GM12878 (cell line): ENCODE results near the gene USP34. TPM values are rescaled to one million over a fixed set of nuclear protein-coding genes. Genes with fewer than 3 reads are reported as not detected.
"Not testable (repeated sequence)": the region's sequence is repeated elsewhere in the genome, so short reads cannot be mapped to it uniquely, and the experiment has no call there.

Source experiments
- ATAC-seq: fragments of 200-7000 bp; cut with Tn5 transposase; 3 replicates; pipeline ENCODE4 v1.9.1; 2020; ENCODE audit warnings: mild to moderate bottlenecking, moderate library complexity
- BruUV-seq: library from RNA; stranded (reverse); fragments of 400-500 nt; replicated peaks from 2 replicates; lab custom pipeline; 2021; lab: Mats Ljungman, UMichigan
- CTCF ChIA-PET: fragments of 300-600 bp; sonication (Branson Sonifier 250); formaldehyde crosslinking; extraction: SDS; loops from one replicate; lab custom pipeline; 2021; ENCODE audit warnings: inconsistent platforms; lab: Yijun Ruan, JAX
- POLR2A ChIA-PET: fragments of 350-600 bp; formaldehyde crosslinking; extraction: SDS; loops from one replicate; lab custom pipeline; 2021; ENCODE audit warnings: inconsistent platforms; lab: Charles Lee
- RAD21 ChIA-PET: fragments of 300-600 bp; sonication (Branson Sonifier 250); formaldehyde crosslinking; loops from one replicate; lab custom pipeline; 2023; ENCODE audit warnings: antibody characterized with exemption; ENCODE audit not compliant: unreplicated experiment; lab: Charles Lee
- SMC1A ChIA-PET: fragments of 300-600 bp; sonication (Branson Sonifier 250); formaldehyde crosslinking; loops from one replicate; lab custom pipeline; 2023; ENCODE audit not compliant: unreplicated experiment, uncharacterized antibody; lab: Charles Lee
- DNase-seq: peaks from one replicate; pipeline ENCODE4 v3.0.0-alpha.2; 2011; ENCODE audit warnings: low read depth, low spot score
- FAIRE-seq: peaks from 3 replicates; lab custom pipeline; 2011; peaks lifted over from hg19 to GRCh38; lab: Jason Lieb, UNC
- H2AFZ ChIP-seq: 2 replicates; pipeline ENCODE4 v1.6.0; 2011; ENCODE audit warnings: low read depth, low read length, control low read depth; ENCODE audit not compliant: control insufficient read depth
- H3K27ac ChIP-seq: 2 replicates; pipeline ENCODE4 v1.5.1; 2011; ENCODE audit warnings: control low read depth; ENCODE audit not compliant: control insufficient read depth, insufficient read depth
- H3K27me3 ChIP-seq, 2 experiments: replicated peaks in 1 of 2; 2 replicates each; pipeline versions ENCODE4 v1.6.0 to v1.6.1; 2011; ENCODE audit warnings: low read length in 1 of 2; ENCODE audit not compliant: control insufficient read depth in 2 of 2, insufficient read depth in 2 of 2
- H3K36me3 ChIP-seq, 2 experiments: 2 replicates each; pipeline ENCODE4 v1.5.1; 2011; ENCODE audit warnings: low read length in 1 of 2; ENCODE audit not compliant: control insufficient read depth in 2 of 2, insufficient read depth in 2 of 2
- H3K4me1 ChIP-seq: 2 replicates; pipeline ENCODE4 v1.6.1; 2011; ENCODE audit warnings: mild to moderate bottlenecking, low read length, moderate library complexity, mixed read lengths; ENCODE audit not compliant: control insufficient read depth, insufficient read depth
- H3K4me2 ChIP-seq: 2 replicates; pipeline ENCODE4 v1.6.0; 2011; ENCODE audit warnings: control low read depth; ENCODE audit not compliant: control insufficient read depth, insufficient read depth
- H3K4me3 ChIP-seq: fragments of 200-600 bp; sonication (generic); 2 replicates; pipeline ENCODE4 v1.5.1; 2016
- H3K79me2 ChIP-seq: 2 replicates; pipeline ENCODE4 v1.6.0; 2011; ENCODE audit warnings: low read length; ENCODE audit not compliant: control insufficient read depth, insufficient read depth
- H3K9ac ChIP-seq: 2 replicates; pipeline ENCODE4 v1.8.0; 2011; ENCODE audit warnings: low read length, control low read depth, mixed read lengths; ENCODE audit not compliant: control insufficient read depth, insufficient read depth
- H3K9me3 ChIP-seq: replicated peaks from 3 replicates; pipeline ENCODE4 v1.5.1; 2011; ENCODE audit warnings: mild to moderate bottlenecking, low read length; ENCODE audit not compliant: control insufficient read depth, insufficient read depth
- H4K20me1 ChIP-seq: 2 replicates; pipeline ENCODE4 v1.6.0; 2011; ENCODE audit not compliant: control insufficient read depth, insufficient read depth
- BCL11A ChIP-seq: IDR thresholded peaks from 2 replicates; pipeline ENCODE4 v1.6.1; 2011; ENCODE audit warnings: low read depth, low read length
- BRCA1 ChIP-seq: IDR thresholded peaks from 2 replicates; pipeline ENCODE4 v1.6.1; 2011; ENCODE audit warnings: low read depth, low read length, improper control_type of control experiment
- CBFB ChIP-seq: IDR thresholded peaks from 2 replicates; pipeline ENCODE4 v1.6.1; 2016; ENCODE audit warnings: antibody characterized with exemption, low read depth
- CHD1 ChIP-seq: IDR thresholded peaks from 2 replicates; pipeline ENCODE4 v1.6.1; 2012; ENCODE audit warnings: low read depth, low read length, improper control_type of control experiment
- EZH2 ChIP-seq: IDR thresholded peaks from 2 replicates; pipeline ENCODE4 v1.6.1; 2012; ENCODE audit warnings: low read depth, mild to moderate bottlenecking, control low read depth, inconsistent platforms, low read length, borderline replicate concordance; ENCODE audit not compliant: control insufficient read depth
- FOS ChIP-seq: IDR thresholded peaks from 3 replicates; pipeline ENCODE4 v1.6.1; 2011; ENCODE audit warnings: borderline replicate concordance; ENCODE audit not compliant: insufficient read length; ENCODE audit errors: extremely low read depth
- HCFC1 ChIP-seq: fragments of 150-350 bp; IDR thresholded peaks from 2 replicates; pipeline ENCODE4 v1.6.1; 2014; ENCODE audit warnings: low read length
- HDAC2 ChIP-seq: fragments of 200-600 bp; sonication (generic); IDR thresholded peaks from 2 replicates; pipeline ENCODE4 v1.6.1; 2017
- IKZF2 ChIP-seq, 2 experiments: fragments of 450-650 bp; IDR thresholded peaks; 2 replicates each; pipeline ENCODE4 v1.6.1; 2017; ENCODE audit warnings: mild to moderate bottlenecking in 2 of 2, moderate library complexity in 2 of 2
- IRF5 ChIP-seq: fragments of 450-650 bp; IDR thresholded peaks from 2 replicates; pipeline ENCODE4 v1.6.1; 2017; ENCODE audit warnings: borderline replicate concordance
- NR2F1 ChIP-seq: fragments of 450-650 bp; conservative IDR thresholded peaks from 2 replicates; pipeline ENCODE4 v1.6.1; 2017; ENCODE audit warnings: mild to moderate bottlenecking
- POLR2AphosphoS2 ChIP-seq: IDR thresholded peaks from 2 replicates; pipeline ENCODE4 v1.6.1; 2011; ENCODE audit warnings: low read depth, mild to moderate bottlenecking, low read length, improper control_type of control experiment, moderate library complexity
- RCOR1 ChIP-seq: conservative IDR thresholded peaks from 2 replicates; pipeline ENCODE4 v1.6.1; 2012; ENCODE audit warnings: low read depth, low read length, improper control_type of control experiment
- TCF12 ChIP-seq: IDR thresholded peaks from 2 replicates; pipeline ENCODE4 v1.6.1; 2011; ENCODE audit warnings: low read depth, mild to moderate bottlenecking, low read length
- TCF3 ChIP-seq: IDR thresholded peaks from 2 replicates; pipeline ENCODE4 v1.6.1; 2012; ENCODE audit warnings: low read depth, mild to moderate bottlenecking, low read length, borderline replicate concordance; ENCODE audit not compliant: insufficient read depth
- WGBS: methylation state at CpG from one replicate; pipeline ENCODE4 v1.1.6; 2016; ENCODE audit warnings: low lambda C conversion rate; ENCODE audit not compliant: insufficient replicate concordance, insufficient coverage; ENCODE audit errors: missing lambda C conversion rate; 5-methylcytosine and 5-hydroxymethylcytosine counted together
- in situ Hi-C: fragments of 300-500 bp; cut with MboI; formaldehyde crosslinking; loops from 9 replicates; pipeline ENCODE4 v1.14.3; 2018; ENCODE audit warnings: mixed read lengths
- intact Hi-C: fragments of 100-400 bp; cut with micrococcal nuclease; formaldehyde crosslinking; loops from one replicate; pipeline ENCODE4 v1.14.2; 2022; ENCODE audit not compliant: unreplicated experiment
- polyA plus RNA-seq, 11 experiments: library from polyadenylated mRNA; depleted of rRNA in 4 of 11; unstranded in 6 of 11; stranded (reverse) in 5 of 11; fragments of >200 nt; fragmentation: Nextera tagmentation in 4 of 11; fragmentation: Illumina TruSeq in 1 of 11; extraction: Ambion mirVana in 4 of 11; extraction: Trizol in 1 of 11; gene quantifications; 1 replicate in 1 of 11; 2 replicates in 10 of 11; pipeline versions ENCODE4 v1.2.1 to v1.2.3, GENCODE V29; 2011 to 2016; ENCODE audit warnings: inconsistent platforms in 2 of 11, missing spikeins in 2 of 11, low read depth in 1 of 11
- total RNA-seq, 4 experiments: library from RNA; depleted of rRNA in 3 of 4; stranded (reverse); fragments of >200 nt in 3 of 4; fragmentation: Illumina TruSeq in 1 of 4; extraction: Trizol in 1 of 4; gene quantifications; 2 replicates each; pipeline versions ENCODE4 v1.2.1 to v1.2.3, GENCODE V29; 2013 to 2021

The USP34 gene
- total and polyA plus RNA-seq, 10 of the 15 experiments (the other 5 are each of a cell fraction or from before 2014, with no cell fraction given) = 26.2 to 106 (median 62.1) TPM

- CTCF ChIA-PET = interaction anchor here (0.7 kb wide), 1 partner anchor 716 kb away, joined by 4 read pairs; no protein-coding TSS in a partner anchor
- BruUV-seq = no TSS peak
- WGBS = 76% methylated on average over 6 of the region's 6 CpGs
- SMC1A ChIA-PET = no interaction called here
- intact Hi-C loops = no loop called here
- Histone ChIP-seq H3K4me2 (no peak overlapping the region), H2AFZ (no peak overlapping the region), H3K36me3 (peaks cover 0 to 4% of the 10 kb centered on the region in 2 experiments; a peak in 1 of 4 replicates), H3K4me3 (no peak overlapping the region), H3K27ac (no peak overlapping the region), H3K79me2 (peaks cover 3% of the 10 kb centered on the region; the same call in 1 of the 2 replicates), H3K9ac (no peak overlapping the region), H3K27me3 (no peaks in the 10 kb centered on the region), H4K20me1 (no peaks in the 10 kb centered on the region), H3K9me3 (no peaks in the 10 kb centered on the region), H3K4me1 (no peaks in the 10 kb centered on the region)
- in situ Hi-C loops = no loop called here
- DNase-seq (no peak), ATAC-seq (no peak), FAIRE-seq (no peak)
- RAD21 ChIA-PET = no interaction called here
- TF ChIP-seq RCOR1 (no peak), HCFC1 (no peak), BCL11A (no peak), CBFB (no peak), NR2F1 (no peak), POLR2AphosphoS2 (no peak), FOS (no peak), TCF3 (no peak), TCF12 (no peak), IKZF2 (IDR thresholded peaks at IDR 0.05) (no peak), EZH2 (no peak), HDAC2 (no peak), IRF5 (no peak), BRCA1 (no peak), CHD1 (no peak)
- POLR2A ChIA-PET = no interaction called here
Observed at GRCh38 chr2:61149074-61149473, 321.8 kb downstream of the USP34 start.

GRCh38 chr2:61148091-61148490 lies 322.8 kb downstream of the USP34 start:
- CTCF ChIA-PET, RAD21 ChIA-PET, POLR2A ChIA-PET, H4K20me1 ChIP-seq, H3K27ac ChIP-seq, FAIRE-seq, H3K79me2 ChIP-seq, H3K4me2 ChIP-seq, H3K4me3 ChIP-seq, in situ Hi-C loops, DNase-seq, SMC1A ChIA-PET, intact Hi-C loops, H3K4me1 ChIP-seq, H3K36me3 ChIP-seq, BruUV-seq, H2AFZ ChIP-seq, ATAC-seq, H3K27me3 ChIP-seq, H3K9ac ChIP-seq, H3K9me3 ChIP-seq: not testable (repeated sequence)
- 95% methylated on average over 5 of the region's 5 CpGs for WGBS
